Activated CD8-positive, alpha-beta memory T cell treated with anti-CD3 and anti-CD28 coated beads, Interleukin-2, amount 10 ng/mL, durations not matched to agents 7 days and 5 days (primary cell): ENCODE results near the gene PDE11A. TPM values are rescaled to one million over a fixed set of nuclear protein-coding genes. Genes with fewer than 3 reads are reported as not detected.

Experiments used
- ATAC-seq: fragments of 150-1000 bp; cut with Tn5 transposase; one replicate; pipeline ENCODE4 v1.10.0; 2021; ENCODE audit warnings: moderate library complexity
- CTCF ChIA-PET: fragments of 350-600 bp; sonication (Branson Sonifier 250); formaldehyde crosslinking; loops from one replicate; lab custom pipeline; 2021; ENCODE audit warnings: antibody characterized with exemption; lab: Charles Lee
- DNase-seq: peaks from one replicate; pipeline ENCODE4 v3.0.0-alpha.2; 2020
- H3K27ac Mint-ChIP-seq: one replicate; pipeline ENCODE4 v1.8.0; 2021; ENCODE audit warnings: mild to moderate bottlenecking, mixed read lengths
- H3K27me3 Mint-ChIP-seq: one replicate; pipeline ENCODE4 v1.8.0; 2021; ENCODE audit warnings: mixed read lengths
- H3K36me3 Mint-ChIP-seq: one replicate; pipeline ENCODE4 v1.8.0; 2021; ENCODE audit warnings: mild to moderate bottlenecking, mixed read lengths
- H3K4me1 Mint-ChIP-seq: one replicate; pipeline ENCODE4 v1.8.0; 2021; ENCODE audit warnings: mixed read lengths
- H3K4me3 Mint-ChIP-seq: one replicate; pipeline ENCODE4 v1.8.0; 2021; ENCODE audit warnings: mild to moderate bottlenecking, moderate library complexity, mixed read lengths
- H3K9me3 Mint-ChIP-seq: one replicate; pipeline ENCODE4 v1.8.0; 2022; ENCODE audit warnings: low read depth, mixed read lengths
- total RNA-seq, 2 experiments: library from RNA; stranded (reverse); gene quantifications; one replicate each; pipeline ENCODE4 v1.2.3, GENCODE V29; 2021

The PDE11A gene
- total RNA-seq, 2 experiments from 2014 or later: not detected

GRCh38 chr2:177676636-177677035 lies 395.9 kb downstream of the PDE11A start:
- Mint-ChIP-seq H3K4me3 (no peak overlapping the region), H3K9me3 (no peaks in the 10 kb centered on the region), H3K36me3 (no peaks in the 10 kb centered on the region), H3K27me3 (peaks cover 27% of the 10 kb centered on the region), H3K27ac (no peak overlapping the region), H3K4me1 (no peaks in the 10 kb centered on the region)
- CTCF ChIA-PET: no interaction called here
- ATAC-seq (no peak), DNase-seq (no peak)

GRCh38 chr2:177675825-177676224 lies 396.8 kb downstream of the PDE11A start:
- Mint-ChIP-seq H3K36me3 (no peaks in the 10 kb centered on the region), H3K27me3 (peaks cover 27% of the 10 kb centered on the region)

GRCh38 chr2:177675350-177675821 lies 397.2 kb downstream of the PDE11A start:
- peaks cover 27% of the 10 kb centered on the region for H3K27me3 Mint-ChIP-seq
- ATAC-seq (no peak), DNase-seq (no peak)
- no peaks in the 10 kb centered on the region for H3K36me3 Mint-ChIP-seq
- peaks cover 10% of the 10 kb centered on the region for H3K4me1 Mint-ChIP-seq
- CTCF ChIA-PET: no interaction called here
- no peak overlapping the region for H3K27ac Mint-ChIP-seq
- no peaks in the 10 kb centered on the region for H3K9me3 Mint-ChIP-seq
- H3K4me3 Mint-ChIP-seq: no peak overlapping the region

More at GRCh38 chr2:177675825-177676224, 396.8 kb downstream of the PDE11A start:
- ATAC-seq (no peak), DNase-seq (no peak)
- CTCF ChIA-PET: no interaction called here
- Mint-ChIP-seq H3K27ac (no peak overlapping the region), H3K9me3 (no peaks in the 10 kb centered on the region), H3K4me3 (no peak overlapping the region), H3K4me1 (peaks cover 5% of the 10 kb centered on the region)

GRCh38 chr2:177673602-177674595 lies 398.7 kb downstream of the PDE11A start:
- Mint-ChIP-seq H3K36me3 (no peaks in the 10 kb centered on the region), H3K27me3 (peaks cover 27% of the 10 kb centered on the region), H3K9me3 (no peaks in the 10 kb centered on the region), H3K4me1 (peaks cover 10% of the 10 kb centered on the region), H3K27ac (no peak overlapping the region), H3K4me3 (no peak overlapping the region)
- ATAC-seq: no peak
- DNase-seq: no peak
- CTCF ChIA-PET: no interaction called here

- H3K27ac Mint-ChIP-seq: no peak overlapping the region
- H3K4me1 Mint-ChIP-seq: peaks cover 10% of the 10 kb centered on the region
- H3K36me3 Mint-ChIP-seq: no peaks in the 10 kb centered on the region
- no peak for ATAC-seq
- H3K4me3 Mint-ChIP-seq: no peak overlapping the region
- CTCF ChIA-PET: no interaction called here
- no peak for DNase-seq
- peaks cover 18% of the 10 kb centered on the region for H3K27me3 Mint-ChIP-seq
- H3K9me3 Mint-ChIP-seq: no peaks in the 10 kb centered on the region
Measured at GRCh38 chr2:177671662-177672061, 400.9 kb downstream of the PDE11A start.

- Mint-ChIP-seq H3K27ac (no peak overlapping the region), H3K4me1 (peaks cover 17% of the 10 kb centered on the region), H3K27me3 (peaks cover 11% of the 10 kb centered on the region), H3K36me3 (no peaks in the 10 kb centered on the region), H3K9me3 (no peaks in the 10 kb centered on the region), H3K4me3 (no peak overlapping the region)
- no peak for ATAC-seq
- CTCF ChIA-PET: no interaction called here
- DNase-seq: no peak
Measured at GRCh38 chr2:177670791-177671535, 401.6 kb downstream of the PDE11A start.

GRCh38 chr2:177669625-177670330 lies 402.8 kb downstream of the PDE11A start:
- CTCF ChIA-PET: no interaction called here
- H3K36me3 Mint-ChIP-seq: no peaks in the 10 kb centered on the region
- H3K4me3 Mint-ChIP-seq: no peak overlapping the region
- H3K4me1 Mint-ChIP-seq: peaks cover 18% of the 10 kb centered on the region
- ATAC-seq: no peak
- H3K27ac Mint-ChIP-seq: no peak overlapping the region
- peaks cover 4% of the 10 kb centered on the region for H3K27me3 Mint-ChIP-seq
- no peaks in the 10 kb centered on the region for H3K9me3 Mint-ChIP-seq
- DNase-seq: no peak

- no peaks in the 10 kb centered on the region for H3K9me3 Mint-ChIP-seq
- peaks cover 18% of the 10 kb centered on the region for H3K4me1 Mint-ChIP-seq
- no peak for DNase-seq
- H3K4me3 Mint-ChIP-seq: no peak overlapping the region
- no peak overlapping the region for H3K27ac Mint-ChIP-seq
- H3K27me3 Mint-ChIP-seq: peaks cover 5% of the 10 kb centered on the region
- no peak for ATAC-seq
- no peaks in the 10 kb centered on the region for H3K36me3 Mint-ChIP-seq
- CTCF ChIA-PET: no interaction called here
Measured at GRCh38 chr2:177669201-177669600, 403.4 kb downstream of the PDE11A start.

- CTCF ChIA-PET: no interaction called here
- H3K27ac Mint-ChIP-seq: no peak overlapping the region
- peaks cover 18% of the 10 kb centered on the region for H3K4me1 Mint-ChIP-seq
- DNase-seq (no peak), ATAC-seq (no peak)
- H3K4me3 Mint-ChIP-seq: no peak overlapping the region
- no peaks in the 10 kb centered on the region for H3K9me3 Mint-ChIP-seq
- peaks cover 5% of the 10 kb centered on the region for H3K27me3 Mint-ChIP-seq
- H3K36me3 Mint-ChIP-seq: no peaks in the 10 kb centered on the region
Measured at GRCh38 chr2:177668617-177669016, 404.0 kb downstream of the PDE11A start.

- CTCF ChIA-PET: no interaction called here
- ATAC-seq (no peak), DNase-seq (no peak)
- Mint-ChIP-seq H3K36me3 (no peaks in the 10 kb centered on the region), H3K27me3 (peaks cover 5% of the 10 kb centered on the region), H3K4me1 (peaks cover 18% of the 10 kb centered on the region), H3K27ac (no peak overlapping the region), H3K4me3 (no peak overlapping the region), H3K9me3 (no peaks in the 10 kb centered on the region)
Measured at GRCh38 chr2:177667626-177668025, 405.0 kb downstream of the PDE11A start.

- CTCF ChIA-PET: no interaction called here
- Mint-ChIP-seq H3K27ac (no peak overlapping the region), H3K36me3 (no peaks in the 10 kb centered on the region), H3K4me1 (peaks cover 18% of the 10 kb centered on the region), H3K27me3 (peaks cover 5% of the 10 kb centered on the region), H3K9me3 (no peaks in the 10 kb centered on the region), H3K4me3 (no peak overlapping the region)
- ATAC-seq: no peak
- no peak for DNase-seq
Measured at GRCh38 chr2:177666408-177666807, 406.2 kb downstream of the PDE11A start.

GRCh38 chr2:177665948-177666347 lies 406.6 kb downstream of the PDE11A start:
- ATAC-seq: no peak
- Mint-ChIP-seq H3K27ac (no peak overlapping the region), H3K27me3 (peaks cover 6% of the 10 kb centered on the region), H3K4me1 (peaks cover 14% of the 10 kb centered on the region), H3K4me3 (no peak overlapping the region), H3K9me3 (no peaks in the 10 kb centered on the region), H3K36me3 (no peaks in the 10 kb centered on the region)
- CTCF ChIA-PET: no interaction called here
- no peak for DNase-seq

GRCh38 chr2:177665328-177665727 lies 407.2 kb downstream of the PDE11A start:
- ATAC-seq (no peak), DNase-seq (no peak)
- CTCF ChIA-PET: no interaction called here
- Mint-ChIP-seq H3K9me3 (no peaks in the 10 kb centered on the region), H3K27ac (no peak overlapping the region), H3K36me3 (no peaks in the 10 kb centered on the region), H3K4me3 (no peak overlapping the region), H3K4me1 (peaks cover 8% of the 10 kb centered on the region), H3K27me3 (peaks cover 8% of the 10 kb centered on the region)
